AG08396 (cell line): ENCODE measurements around the gene NEK10.
"Not testable (repeated sequence)": the region's sequence is repeated elsewhere in the genome, so short reads cannot be mapped to it uniquely, and the experiment has no call there.

Experiments used
- DNase-seq: peaks from one replicate; pipeline ENCODE4 v3.0.0; 2012; ENCODE audit warnings: low spot score, mixed read lengths

NEK10 gene

DNA sequence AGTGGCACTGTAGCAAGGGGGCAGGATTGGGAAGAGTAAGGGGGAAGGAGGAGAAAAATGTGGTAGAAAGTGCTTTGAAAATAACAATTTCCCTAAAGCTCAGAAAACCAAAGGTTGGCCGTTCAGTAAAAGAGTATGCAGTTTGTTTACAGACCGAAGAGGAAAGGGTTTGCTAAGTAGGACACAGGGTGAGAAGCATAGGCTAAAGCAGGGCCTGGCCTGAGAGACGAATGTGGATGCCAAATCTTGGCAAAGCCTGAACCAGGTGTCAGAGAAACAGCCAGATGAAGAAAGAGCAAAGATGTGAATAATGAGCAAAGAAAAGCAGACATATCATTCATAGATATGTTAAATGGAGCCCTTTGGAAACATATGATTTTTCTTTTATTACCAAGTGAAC, 17.1 kb downstream of the NEK10 start:
- no peak for DNase-seq

DNA sequence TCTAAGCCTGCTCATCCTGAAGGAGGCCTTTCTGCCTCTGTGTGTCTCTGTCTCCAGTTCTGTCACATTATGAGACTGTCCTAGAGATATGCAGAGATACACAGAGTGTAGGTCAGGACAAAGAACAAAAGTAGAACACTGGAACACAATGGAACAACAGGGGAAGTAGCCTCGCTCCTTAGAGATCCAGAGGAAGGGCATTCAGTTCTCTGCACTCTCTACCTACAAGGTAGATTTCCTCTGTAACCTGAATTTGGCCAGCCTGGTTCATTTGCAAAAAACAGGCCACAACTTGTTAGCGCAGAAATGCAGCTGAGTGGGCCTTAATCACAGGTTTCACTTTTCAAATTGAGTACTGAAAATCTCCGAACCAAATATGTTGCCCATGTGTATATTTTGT, 19.4 kb downstream of the NEK10 start:
- DNase-seq: no peak

GRCh38 chr3:27345959-27346865, 23.0 kb downstream of the NEK10 start:
- DNase-seq: no peak

GRCh38 chr3:27345493-27345892, 23.7 kb downstream of the NEK10 start:
- no peak for DNase-seq

- no peak for DNase-seq
Observed at GRCh38 chr3:27345045-27345444, 24.1 kb downstream of the NEK10 start.

GRCh38 chr3:27344192-27344591, 25.0 kb downstream of the NEK10 start:
- DNase-seq: no peak

DNA sequence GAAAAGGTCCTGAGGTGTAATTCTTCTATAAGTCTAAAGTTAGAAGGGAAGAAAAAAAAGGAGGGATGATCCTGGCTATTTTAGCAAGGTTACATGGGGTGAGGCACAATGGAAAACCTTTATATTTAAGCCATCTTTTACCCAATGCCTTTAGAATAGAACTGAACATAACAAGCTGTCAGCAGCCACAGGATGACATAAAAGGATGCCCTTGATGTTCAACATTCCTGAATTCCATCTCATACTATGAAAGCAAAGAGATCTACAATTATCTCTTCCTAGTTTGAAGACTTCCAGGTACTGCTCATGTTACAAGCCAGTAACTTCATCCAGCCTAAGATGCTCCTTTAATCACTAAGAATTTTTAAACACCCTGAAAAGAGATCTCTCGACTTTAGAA, 26.9 kb downstream of the NEK10 start:
- no peak for DNase-seq

DNA sequence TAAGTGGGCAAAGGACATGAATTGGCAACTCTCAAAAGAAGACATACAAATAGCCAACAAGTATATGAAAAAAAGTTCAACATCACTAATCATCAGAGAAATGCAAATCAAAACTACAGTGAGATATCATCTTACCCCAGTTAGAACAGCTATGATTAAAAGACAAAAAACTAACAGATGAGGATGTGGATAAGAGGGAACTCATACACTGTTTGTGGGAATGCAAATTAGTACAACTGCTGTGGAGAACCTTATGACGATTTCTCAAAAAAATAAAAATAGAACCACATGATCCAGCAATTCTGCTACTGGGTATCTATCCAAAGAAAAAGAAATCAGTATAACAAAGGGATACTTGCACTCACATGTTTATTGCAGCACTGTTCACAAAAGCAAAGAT, 28.6 kb downstream of the NEK10 start:
- DNase-seq: no peak

DNA sequence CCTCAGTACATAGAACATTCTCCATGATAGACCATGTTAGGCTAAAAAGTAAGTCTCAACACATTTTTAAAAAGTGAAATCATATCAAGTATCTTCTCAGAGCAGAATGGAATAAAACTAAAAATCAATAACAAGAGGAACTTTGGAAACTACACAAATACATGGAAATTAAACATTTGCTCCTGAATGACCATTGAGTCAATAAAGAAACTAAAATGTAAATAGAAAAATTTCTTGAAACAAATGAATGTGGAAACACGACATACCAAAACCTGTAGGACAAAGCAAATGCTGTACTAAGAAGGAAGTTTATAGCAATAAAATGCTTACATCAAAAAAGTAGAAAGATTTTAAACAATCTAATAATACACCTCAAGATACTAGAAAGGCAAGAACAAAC, 33.6 kb downstream of the NEK10 start:
- no peak for DNase-seq

GRCh38 chr3:27333843-27334242, 35.3 kb downstream of the NEK10 start:
- DNase-seq: no peak

DNA sequence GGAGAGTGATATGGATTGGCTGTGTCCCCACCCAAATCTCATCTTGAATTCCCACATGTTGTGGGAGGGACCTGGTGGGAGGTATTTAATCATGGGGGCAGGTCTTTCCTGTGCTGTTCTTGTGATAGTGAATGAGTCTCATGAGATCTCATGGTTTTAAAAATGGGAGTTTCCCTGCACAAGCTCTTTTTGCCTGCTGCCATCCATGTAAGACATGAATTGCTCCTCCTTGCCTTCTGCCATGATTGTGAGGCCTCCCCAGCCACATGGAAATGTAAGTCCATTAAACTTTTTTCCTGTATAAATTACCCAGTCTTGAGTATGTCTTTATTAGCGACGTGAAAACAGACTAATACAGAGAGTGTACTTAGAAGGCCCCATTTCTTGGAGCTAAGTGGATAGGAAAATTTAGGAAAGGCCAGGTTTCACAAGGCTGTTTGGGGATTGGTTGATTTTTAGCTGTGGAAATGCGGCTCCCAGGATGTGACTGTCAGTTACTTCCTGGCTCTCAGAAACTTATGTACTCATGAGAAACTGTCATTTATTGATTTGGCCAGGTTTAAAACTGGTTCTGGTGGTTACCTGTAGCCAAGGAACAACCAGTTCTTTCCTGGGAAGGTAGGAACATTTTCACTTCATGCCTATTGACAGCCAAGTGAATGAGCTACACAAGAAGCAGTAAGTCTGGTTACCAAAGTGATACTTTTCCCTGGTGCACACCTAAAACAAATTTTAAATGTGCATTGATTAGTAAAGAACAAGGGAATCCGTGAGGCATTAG, 40.0 kb downstream of the NEK10 start:
- not testable (repeated sequence) for DNase-seq

DNA sequence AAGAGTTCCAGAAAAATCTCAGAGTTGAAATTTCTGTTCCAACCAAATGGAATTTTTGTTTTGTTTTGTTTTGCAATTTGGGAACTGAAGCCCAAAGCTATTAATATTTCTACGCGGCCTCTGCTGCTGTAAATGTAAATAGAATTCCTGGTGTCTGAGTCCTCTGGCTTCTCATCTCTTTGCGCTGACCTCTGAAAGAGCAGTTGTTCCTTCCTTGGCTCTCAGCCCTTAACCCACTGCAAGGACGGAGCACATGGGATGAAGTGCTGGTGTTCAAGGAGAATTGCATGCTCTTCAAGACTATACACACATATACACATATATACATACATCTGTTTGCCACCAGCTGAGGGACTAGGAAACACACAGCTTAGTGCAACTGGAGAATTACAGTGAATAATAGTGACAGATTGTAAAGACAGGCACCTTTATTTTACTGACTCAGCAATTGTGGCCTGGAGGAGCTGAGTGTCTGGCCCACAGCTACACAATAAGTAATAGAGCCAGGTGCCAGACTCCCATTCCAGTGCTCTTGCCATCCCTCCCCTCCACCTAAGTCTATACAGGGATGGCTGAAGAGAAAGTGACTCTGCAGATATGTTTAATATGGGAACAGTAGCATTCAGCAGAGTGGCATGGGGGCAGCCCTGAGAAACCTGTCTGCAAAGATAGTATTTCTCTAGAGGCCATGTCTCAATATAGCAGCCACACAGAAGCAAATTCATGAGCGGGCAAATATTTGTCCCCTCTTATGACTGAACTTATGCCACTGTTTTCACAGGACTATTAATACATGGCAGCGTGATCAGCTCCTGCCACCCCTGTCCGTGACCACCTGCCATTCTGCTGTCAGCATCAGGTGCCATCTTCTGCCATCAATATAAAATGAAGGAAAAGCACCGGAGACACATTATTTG, 42.3 kb downstream of the NEK10 start:
- DNase-seq: peak; percentile 75

- peak; percentile 20 for DNase-seq
Observed at GRCh38 chr3:27326202-27326601, 43.0 kb downstream of the NEK10 start.

- DNase-seq: no peak
Observed at GRCh38 chr3:27325419-27325818, 43.8 kb downstream of the NEK10 start.

DNA sequence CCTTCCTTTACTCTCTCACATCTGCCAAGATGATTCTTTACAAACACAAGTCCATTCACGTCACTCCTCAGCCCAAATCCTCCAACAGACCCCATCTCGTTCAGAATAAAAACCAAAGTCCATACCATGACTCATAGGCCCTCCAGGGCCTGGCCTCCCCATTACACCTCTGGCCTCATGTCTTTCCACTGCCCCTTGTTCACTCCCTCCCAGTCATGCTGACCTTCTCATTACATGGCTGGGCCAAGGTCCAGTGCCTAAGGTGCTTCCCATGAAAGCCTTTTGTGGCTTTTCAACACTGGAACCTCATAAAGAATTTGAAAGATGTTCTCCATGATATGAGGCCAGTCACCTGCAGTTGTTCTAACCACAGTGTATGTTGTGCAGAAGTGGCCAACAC, 44.5 kb downstream of the NEK10 start:
- no peak for DNase-seq

GRCh38 chr3:27323087-27323570, 46.1 kb downstream of the NEK10 start:
- no peak for DNase-seq

DNA sequence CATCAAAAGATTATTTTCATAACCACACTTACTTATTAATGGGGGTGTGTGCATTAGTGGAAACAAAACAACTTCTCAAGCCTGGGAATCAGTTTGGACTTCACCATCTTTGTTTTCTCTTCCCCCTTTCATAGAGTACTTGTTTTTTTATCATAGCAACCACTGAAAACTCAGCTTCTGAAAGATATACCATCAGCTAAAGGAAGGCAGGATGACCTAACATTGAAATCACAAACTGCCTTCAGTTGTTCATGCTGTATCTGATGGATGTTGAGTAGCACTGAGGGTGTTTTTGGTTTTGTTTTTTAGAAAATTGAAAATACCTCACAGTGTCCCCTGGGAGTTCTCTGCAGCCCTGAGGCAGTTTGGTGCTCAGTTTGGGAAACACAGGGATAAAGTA, 46.5 kb downstream of the NEK10 start:
- DNase-seq: no peak

DNA sequence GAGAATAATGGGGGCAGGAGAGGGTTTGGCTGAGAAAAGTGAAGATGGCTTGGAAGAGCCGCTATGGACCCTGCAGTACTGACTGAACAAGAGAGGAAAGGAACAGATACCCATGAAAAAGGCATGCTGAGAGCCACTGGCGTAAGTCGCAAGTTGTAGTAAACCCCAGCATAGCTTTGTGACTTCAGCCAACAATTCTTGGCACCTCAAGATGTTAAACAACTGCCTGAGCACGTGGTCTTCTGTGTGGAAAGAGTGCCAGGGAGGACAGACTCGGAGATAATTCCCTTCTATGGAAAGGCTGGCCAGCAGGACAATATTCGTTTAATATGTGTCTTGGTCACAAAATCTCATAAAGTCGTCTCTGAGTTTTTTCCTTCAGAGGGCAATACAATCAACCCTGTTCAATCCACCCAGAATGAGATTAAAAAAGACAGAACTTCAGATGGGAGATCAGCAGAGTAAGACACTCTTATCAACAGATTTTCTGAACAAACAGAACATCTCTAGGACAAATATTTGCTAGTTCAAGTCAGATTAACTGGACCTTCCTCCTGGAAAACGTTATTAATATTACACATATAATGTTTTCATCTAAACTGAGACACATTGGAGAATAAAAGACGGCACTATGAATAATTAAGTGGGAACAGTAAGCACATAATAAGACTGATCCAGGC, 49.2 kb downstream of the NEK10 start:
- no peak for DNase-seq

DNA sequence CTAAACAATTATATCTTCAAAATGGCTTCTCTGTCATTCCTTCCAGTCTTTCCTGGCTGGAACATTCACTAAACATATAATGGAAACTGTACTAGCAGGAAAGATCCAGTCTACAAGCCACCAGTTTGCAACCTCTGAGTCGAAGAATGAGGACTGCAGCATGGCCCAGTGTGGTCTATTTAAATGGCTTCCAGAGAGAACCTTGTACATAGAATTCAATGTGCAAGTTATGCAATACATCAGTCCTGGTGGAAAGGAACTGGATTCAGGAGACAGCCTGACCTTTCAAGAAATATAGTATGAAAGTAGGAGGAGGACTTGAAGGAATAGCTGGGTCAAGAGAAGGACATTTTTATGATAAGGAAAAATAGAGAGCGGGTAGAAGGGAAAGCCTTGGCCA, 49.9 kb downstream of the NEK10 start:
- DNase-seq: no peak

- DNase-seq: no peak
Observed at GRCh38 chr3:27317096-27317495, 52.1 kb downstream of the NEK10 start.

DNA sequence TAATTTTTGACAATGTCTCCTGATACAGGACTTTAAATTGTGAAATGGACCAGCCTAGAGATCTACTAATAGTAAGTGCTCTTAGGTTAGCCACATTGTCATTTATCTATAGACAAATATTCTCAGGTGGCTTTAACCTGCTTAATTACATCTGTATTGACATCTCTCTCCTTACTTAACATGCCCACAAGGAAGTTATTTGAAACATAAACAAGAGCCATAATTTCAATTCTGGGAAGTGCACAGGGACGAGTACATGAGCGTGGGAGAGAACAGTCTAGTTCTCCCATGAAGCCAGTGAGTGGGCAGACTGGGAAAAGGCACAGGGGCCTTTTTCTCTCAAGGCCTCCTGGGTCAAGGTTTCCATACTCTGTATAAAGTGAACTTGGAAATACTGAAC, 54.2 kb downstream of the NEK10 start:
- no peak for DNase-seq
